Mesendoderm (in vitro differentiated cells): ENCODE results near the gene SYCN.

Experiments
- DNase-seq: peaks from one replicate; pipeline ENCODE4 v3.0.0; 2013
- H2AK5ac ChIP-seq: 2 replicates; pipeline ENCODE4 v1.6.1; 2013; ENCODE audit warnings: low read length, inconsistent platforms
- H2BK120ac ChIP-seq: 2 replicates; pipeline ENCODE4 v1.6.1; 2013; ENCODE audit warnings: low read depth, mild to moderate bottlenecking, low read length, moderate library complexity, mixed read lengths
- H2BK15ac ChIP-seq: replicated peaks from 2 replicates; pipeline ENCODE4 v1.6.1; 2013; ENCODE audit warnings: low read depth, mild to moderate bottlenecking, moderate library complexity
- H2BK5ac ChIP-seq: 2 replicates; pipeline ENCODE4 v1.6.1; 2013; ENCODE audit warnings: low read length, inconsistent platforms
- H3K18ac ChIP-seq: 2 replicates; pipeline ENCODE4 v1.6.1; 2013; ENCODE audit warnings: mild to moderate bottlenecking, low read length, mixed read lengths
- H3K23ac ChIP-seq: one replicate; pipeline ENCODE4 v1.6.1; 2013; ENCODE audit warnings: low read length
- H3K27ac ChIP-seq: 2 replicates; pipeline ENCODE4 v1.5.1; 2013; ENCODE audit warnings: low read depth, mild to moderate bottlenecking, inconsistent platforms, low read length, moderate library complexity
- H3K27me3 ChIP-seq: 2 replicates; pipeline ENCODE4 v1.6.1; 2013; ENCODE audit warnings: low read length, control low read depth, mild to moderate bottlenecking, inconsistent platforms; ENCODE audit not compliant: insufficient read depth, poor library complexity
- H3K36me3 ChIP-seq: 2 replicates; pipeline ENCODE4 v1.6.1; 2013; ENCODE audit warnings: low read length, inconsistent platforms; ENCODE audit not compliant: control insufficient read depth, insufficient read depth
- H3K4ac ChIP-seq: one replicate; pipeline ENCODE4 v1.6.1; 2013; ENCODE audit warnings: low read depth, mild to moderate bottlenecking, low read length, moderate library complexity
- H3K4me1 ChIP-seq: 2 replicates; pipeline ENCODE4 v1.6.1; 2013; ENCODE audit warnings: low read depth, low read length, inconsistent platforms; ENCODE audit not compliant: control insufficient read depth
- H3K4me2 ChIP-seq: 2 replicates; pipeline ENCODE4 v1.6.1; 2013; ENCODE audit warnings: low read length
- H3K4me3 ChIP-seq: 2 replicates; pipeline ENCODE4 v1.5.1; 2013; ENCODE audit warnings: mild to moderate bottlenecking, low read length
- H3K56ac ChIP-seq: one replicate; pipeline ENCODE4 v1.6.1; 2013; ENCODE audit warnings: low read length
- H3K79me1 ChIP-seq: 2 replicates; pipeline ENCODE4 v1.6.1; 2013; ENCODE audit warnings: low read length, inconsistent platforms
- H3K79me2 ChIP-seq: 2 replicates; pipeline ENCODE4 v1.6.1; 2013; ENCODE audit warnings: mild to moderate bottlenecking, low read length; ENCODE audit not compliant: control insufficient read depth, insufficient read depth
- H3K9ac ChIP-seq: 2 replicates; pipeline ENCODE4 v1.6.1; 2013; ENCODE audit warnings: low read length, inconsistent platforms
- H4K5ac ChIP-seq: one replicate; pipeline ENCODE4 v1.6.1; 2013; ENCODE audit warnings: low read length
- H4K8ac ChIP-seq: one replicate; pipeline ENCODE4 v1.6.1; 2013; ENCODE audit warnings: low read depth, mild to moderate bottlenecking, control low read depth, low read length, moderate library complexity
- WGBS: extraction: QIAGEN DNeasy Blood & Tissue Kit; methylation state at CpG from one replicate; pipeline ENCODE4 v1.1.7; 2013; ENCODE audit warnings: low lambda C conversion rate, missing lambda C conversion rate; ENCODE audit not compliant: insufficient coverage; ENCODE audit errors: extremely low coverage; 5-methylcytosine and 5-hydroxymethylcytosine counted together

SYCN gene

GRCh38 chr19:39200803-39201115 is 3.3 kb downstream of the SYCN start:
- H3K23ac ChIP-seq: no peak overlapping the region
- no peak overlapping the region for H4K5ac ChIP-seq
- H2BK5ac ChIP-seq: no peak overlapping the region
- no peak overlapping the region for H3K4me2 ChIP-seq
- no peak overlapping the region for H4K8ac ChIP-seq
- H2BK120ac ChIP-seq: no peak overlapping the region
- no peaks in the 10 kb centered on the region for H3K79me1 ChIP-seq
- H3K27me3 ChIP-seq: peaks cover 7% of the 10 kb centered on the region
- DNase-seq: no peak
- no peaks in the 10 kb centered on the region for H3K36me3 ChIP-seq
- WGBS: no CpG with 5 or more reads among the region's 3 CpGs
- no peak overlapping the region for H3K4me3 ChIP-seq
- H3K27ac ChIP-seq: no peak overlapping the region
- no peak overlapping the region for H2AK5ac ChIP-seq
- no peak overlapping the region for H3K4ac ChIP-seq
- no peak overlapping the region for H3K9ac ChIP-seq
- H3K4me1 ChIP-seq: no peaks in the 10 kb centered on the region
- no peak overlapping the region for H2BK15ac ChIP-seq
- no peaks in the 10 kb centered on the region for H3K79me2 ChIP-seq
- no peak overlapping the region for H3K56ac ChIP-seq
- H3K18ac ChIP-seq: no peak overlapping the region

GRCh38 chr19:39200066-39200802 is 3.8 kb downstream of the SYCN start:
- H3K4me2 ChIP-seq: no peak overlapping the region
- no peak overlapping the region for H3K4ac ChIP-seq
- no peaks in the 10 kb centered on the region for H3K79me2 ChIP-seq
- H4K5ac ChIP-seq: no peak overlapping the region
- H3K36me3 ChIP-seq: no peaks in the 10 kb centered on the region
- H3K4me3 ChIP-seq: no peak overlapping the region
- no peak overlapping the region for H3K18ac ChIP-seq
- no peak overlapping the region for H4K8ac ChIP-seq
- no peak overlapping the region for H3K9ac ChIP-seq
- H3K27ac ChIP-seq: no peak overlapping the region
- no peak overlapping the region for H2BK120ac ChIP-seq
- peaks cover 7% of the 10 kb centered on the region for H3K27me3 ChIP-seq
- H3K56ac ChIP-seq: no peak overlapping the region
- DNase-seq: no peak
- H2BK15ac ChIP-seq: no peak overlapping the region
- H3K23ac ChIP-seq: no peak overlapping the region
- no CpG with 5 or more reads among the region's 32 CpGs for WGBS
- H3K4me1 ChIP-seq: no peaks in the 10 kb centered on the region
- H2AK5ac ChIP-seq: no peak overlapping the region
- H3K79me1 ChIP-seq: no peaks in the 10 kb centered on the region
- no peak overlapping the region for H2BK5ac ChIP-seq

DNA sequence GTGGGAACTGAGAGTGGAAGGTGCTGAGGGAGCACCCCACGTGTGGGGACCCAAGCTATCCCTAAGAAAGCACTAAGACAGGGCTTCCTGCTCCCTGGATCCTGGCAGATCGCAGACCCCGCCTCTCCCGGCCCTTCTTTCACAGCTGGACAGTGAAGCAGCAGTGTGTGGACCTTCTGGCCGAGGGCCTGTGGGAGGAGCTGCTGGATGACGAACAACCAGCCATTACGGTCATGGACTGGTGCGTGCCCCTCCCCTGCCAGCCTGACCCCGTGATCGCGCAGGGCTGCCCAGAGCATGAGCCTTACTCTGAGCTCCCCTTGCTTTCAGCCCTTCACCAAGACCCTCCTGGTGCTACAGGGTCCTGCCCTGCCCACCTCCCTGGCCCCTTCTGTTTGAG is 5.0 kb downstream of the SYCN start:
- peaks cover 7% of the 10 kb centered on the region for H3K27me3 ChIP-seq

DNA sequence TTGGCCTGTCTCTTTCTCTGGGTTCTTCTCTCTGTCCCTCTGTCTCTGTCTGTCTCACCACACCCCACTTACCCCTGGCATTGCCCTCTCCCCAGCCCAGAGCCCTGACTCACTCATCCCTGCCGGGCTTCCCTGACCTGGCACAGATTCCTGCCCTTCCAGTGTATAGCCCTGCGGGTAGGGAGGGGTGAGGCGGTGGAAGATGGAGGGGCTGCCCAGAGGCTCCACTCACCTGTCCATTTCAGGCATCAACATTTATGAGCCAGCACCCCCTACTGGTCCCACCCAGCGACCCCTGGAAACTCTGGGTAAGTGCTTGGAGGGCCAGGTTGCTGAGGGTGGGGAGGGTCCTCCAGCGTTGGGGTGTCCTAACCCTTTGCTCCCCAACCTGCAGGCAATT is 6.3 kb downstream of the SYCN start:
- no CpG with 5 or more reads among the region's 5 CpGs for WGBS
- Histone ChIP-seq H3K27ac (no peak overlapping the region), H2BK120ac (no peak overlapping the region), H3K23ac (no peak overlapping the region), H4K5ac (no peak overlapping the region), H2BK5ac (no peak overlapping the region), H2AK5ac (no peak overlapping the region), H2BK15ac (no peak overlapping the region), H4K8ac (no peak overlapping the region), H3K27me3 (peaks cover 7% of the 10 kb centered on the region), H3K56ac (no peak overlapping the region), H3K4me2 (no peak overlapping the region), H3K79me2 (no peaks in the 10 kb centered on the region), H3K9ac (no peak overlapping the region), H3K4ac (no peak overlapping the region), H3K4me3 (no peak overlapping the region), H3K18ac (no peak overlapping the region), H3K4me1 (no peaks in the 10 kb centered on the region), H3K36me3 (no peaks in the 10 kb centered on the region), H3K79me1 (no peaks in the 10 kb centered on the region)
- no peak for DNase-seq

More for the DNA sequence above, 5.0 kb downstream of the SYCN start:
- no peak overlapping the region for H2BK15ac ChIP-seq
- H3K18ac ChIP-seq: no peak overlapping the region
- no CpG with 5 or more reads among the region's 11 CpGs for WGBS
- H3K9ac ChIP-seq: no peak overlapping the region
- H3K36me3 ChIP-seq: no peaks in the 10 kb centered on the region
- no peak overlapping the region for H4K5ac ChIP-seq
- H3K4me2 ChIP-seq: no peak overlapping the region
- H3K79me1 ChIP-seq: no peaks in the 10 kb centered on the region
- H3K79me2 ChIP-seq: no peaks in the 10 kb centered on the region
- H2AK5ac ChIP-seq: no peak overlapping the region
- no peak overlapping the region for H3K23ac ChIP-seq
- H3K4me1 ChIP-seq: no peaks in the 10 kb centered on the region
- H4K8ac ChIP-seq: no peak overlapping the region
- no peak overlapping the region for H2BK120ac ChIP-seq
- DNase-seq: no peak
- no peak overlapping the region for H3K27ac ChIP-seq
- H3K4ac ChIP-seq: no peak overlapping the region
- no peak overlapping the region for H3K4me3 ChIP-seq
- H3K56ac ChIP-seq: no peak overlapping the region
- no peak overlapping the region for H2BK5ac ChIP-seq

DNA sequence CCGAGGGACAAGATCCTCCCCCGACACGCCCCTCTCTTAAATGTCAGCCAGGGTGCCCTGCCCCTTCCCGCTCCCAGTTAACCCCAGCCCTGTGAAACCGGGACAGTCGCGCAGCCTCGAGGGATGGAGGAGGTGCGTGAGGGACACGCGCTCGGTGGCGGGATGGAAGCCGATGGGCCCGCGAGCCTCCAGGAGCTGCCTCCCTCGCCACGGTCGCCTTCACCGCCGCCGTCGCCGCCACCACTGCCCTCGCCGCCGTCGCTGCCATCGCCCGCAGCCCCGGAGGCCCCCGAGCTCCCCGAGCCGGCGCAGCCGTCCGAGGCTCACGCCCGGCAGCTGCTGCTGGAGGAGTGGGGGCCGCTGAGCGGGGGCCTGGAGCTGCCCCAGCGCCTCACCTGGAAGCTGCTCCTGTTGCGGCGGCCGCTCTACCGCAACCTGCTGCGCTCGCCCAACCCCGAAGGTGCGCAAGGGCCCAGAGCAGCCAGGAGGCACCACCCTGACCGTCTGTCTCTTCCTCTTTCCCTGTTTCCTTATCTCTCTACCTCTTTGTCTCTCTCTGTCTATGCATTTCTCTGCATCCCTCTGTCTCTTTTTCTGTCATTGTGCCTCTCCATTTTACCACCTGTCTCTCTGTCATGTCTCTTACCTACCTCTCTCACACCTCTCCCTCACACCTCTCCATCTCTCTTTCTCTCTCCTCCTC is 7.1 kb downstream of the SYCN start, which contains the start of gene NCCRP1:
TSS of gene NCCRP1 (plus strand) at position 105 of the 703 bp plus-strand sequence. CDS start at position 124, 19 bp downstream.
- Histone ChIP-seq H4K5ac (no peak within 1 kb of the TSS), H3K27me3 (peaks cover 7% of the 10 kb centered on the region), H3K79me2 (no peaks in the 10 kb centered on the region), H3K4ac (no peak within 1 kb of the TSS), H3K79me1 (no peaks in the 10 kb centered on the region), H2BK5ac (no peak within 1 kb of the TSS), H2AK5ac (no peak within 1 kb of the TSS), H3K9ac (no peak within 1 kb of the TSS), H3K4me2 (peak within 1 kb of the TSS; percentile 40), H4K8ac (no peak within 1 kb of the TSS), H3K4me3 (no peak within 1 kb of the TSS), H3K23ac (peak within 1 kb of the TSS; percentile 80), H2BK120ac (no peak within 1 kb of the TSS), H3K4me1 (no peaks in the 10 kb centered on the region), H3K36me3 (no peaks in the 10 kb centered on the region), H2BK15ac (no peak within 1 kb of the TSS), H3K27ac (no peak within 1 kb of the TSS), H3K56ac (no peak within 1 kb of the TSS), H3K18ac (no peak within 1 kb of the TSS)
- no CpG with 5 or more reads among the region's 51 CpGs for WGBS
- DNase-seq: peak; percentile 26
